H9 (cell line): Measurements from ENCODE around the gene CALML5. TPM values are rescaled to one million over a fixed set of nuclear protein-coding genes. Genes with fewer than 3 reads are reported as not detected.

Experiments
- DNase-seq: peaks from one replicate; pipeline ENCODE4 v3.0.0-alpha.2; 2017
- H2AFZ ChIP-seq: one replicate; pipeline ENCODE4 v1.6.1; 2013; ENCODE audit warnings: mild to moderate bottlenecking, low read length, control low read depth, moderate library complexity
- H2AK5ac ChIP-seq: 2 replicates; pipeline ENCODE4 v1.6.1; 2013; ENCODE audit warnings: low read length, control low read depth, mixed read lengths; ENCODE audit not compliant: insufficient read length
- H2BK120ac ChIP-seq: one replicate; pipeline ENCODE4 v1.6.1; 2013; ENCODE audit warnings: low read depth, mild to moderate bottlenecking, low read length, control low read depth, inconsistent platforms; ENCODE audit not compliant: poor library complexity, severe bottlenecking
- H2BK12ac ChIP-seq: 2 replicates; pipeline ENCODE4 v1.6.1; 2013; ENCODE audit warnings: low read length, control low read depth, mixed read lengths, low read depth; ENCODE audit not compliant: insufficient read length
- H2BK15ac ChIP-seq: 2 replicates; pipeline ENCODE4 v1.6.1; 2013; ENCODE audit warnings: low read depth, low read length, control low read depth
- H2BK20ac ChIP-seq: one replicate; pipeline ENCODE4 v1.6.1; 2013; ENCODE audit warnings: low read depth, mild to moderate bottlenecking, low read length, control low read depth, inconsistent platforms; ENCODE audit not compliant: poor library complexity, severe bottlenecking
- H2BK5ac ChIP-seq: 2 replicates; pipeline ENCODE4 v1.6.1; 2013; ENCODE audit warnings: low read length, control low read depth, mixed read lengths; ENCODE audit not compliant: insufficient read length
- H3K14ac ChIP-seq: 2 replicates; pipeline ENCODE4 v1.6.1; 2013; ENCODE audit warnings: low read length, control low read depth; ENCODE audit not compliant: insufficient read depth
- H3K18ac ChIP-seq: 2 replicates; pipeline ENCODE4 v1.6.1; 2013; ENCODE audit warnings: low read depth, mild to moderate bottlenecking, mixed read lengths, low read length, control low read depth; ENCODE audit not compliant: insufficient read length
- H3K23ac ChIP-seq: 2 replicates; pipeline ENCODE4 v1.6.1; 2013; ENCODE audit warnings: low read length, control low read depth, mixed read lengths, low read depth; ENCODE audit not compliant: insufficient read length
- H3K23me2 ChIP-seq: 2 replicates; pipeline ENCODE4 v1.6.1; 2013; ENCODE audit warnings: low read depth, mild to moderate bottlenecking, mixed read lengths, low read length, control low read depth; ENCODE audit not compliant: insufficient read length, poor library complexity, severe bottlenecking
- H3K27ac ChIP-seq: 2 replicates; pipeline ENCODE4 v1.5.1; 2013; ENCODE audit warnings: low read length, control low read depth, mixed read lengths, low read depth; ENCODE audit not compliant: insufficient read length
- H3K27me3 ChIP-seq: 2 replicates; pipeline ENCODE4 v1.6.1; 2013; ENCODE audit warnings: low read length, control low read depth, inconsistent platforms; ENCODE audit not compliant: insufficient read depth
- H3K4ac ChIP-seq: 2 replicates; pipeline ENCODE4 v1.6.1; 2013; ENCODE audit warnings: low read depth, mild to moderate bottlenecking, control low read depth, inconsistent platforms, low read length, moderate library complexity
- H3K4me1 ChIP-seq: 2 replicates; pipeline ENCODE4 v1.6.1; 2013; ENCODE audit warnings: low read length, control low read depth, inconsistent platforms; ENCODE audit not compliant: insufficient read depth
- H3K4me2 ChIP-seq: 2 replicates; pipeline ENCODE4 v1.6.1; 2013; ENCODE audit warnings: low read length, control low read depth, mixed read lengths; ENCODE audit not compliant: insufficient read length, insufficient read depth
- H3K56ac ChIP-seq: 2 replicates; pipeline ENCODE4 v1.6.1; 2013; ENCODE audit warnings: low read depth, mild to moderate bottlenecking, mixed read lengths, low read length, control low read depth; ENCODE audit not compliant: insufficient read length
- H3K79me1 ChIP-seq: 2 replicates; pipeline ENCODE4 v1.6.1; 2013; ENCODE audit warnings: low read depth, mild to moderate bottlenecking, moderate library complexity, low read length, control low read depth, inconsistent platforms; ENCODE audit not compliant: insufficient read depth, poor library complexity, severe bottlenecking
- H3K79me2 ChIP-seq: 2 replicates; pipeline ENCODE4 v1.6.1; 2013; ENCODE audit warnings: low read length, control low read depth, inconsistent platforms; ENCODE audit not compliant: insufficient read depth
- H3K9ac ChIP-seq: 2 replicates; pipeline ENCODE4 v1.6.1; 2013; ENCODE audit warnings: low read length, control low read depth, mixed read lengths; ENCODE audit not compliant: insufficient read length; ENCODE audit errors: extremely low read depth
- H3K9me3 ChIP-seq: one replicate; pipeline ENCODE4 v1.6.1; 2013; ENCODE audit warnings: low read depth, low read length, inconsistent platforms; ENCODE audit not compliant: control insufficient read depth
- H3T11ph ChIP-seq: one replicate; pipeline ENCODE4 v1.6.1; 2013; ENCODE audit warnings: mild to moderate bottlenecking, low read length, control low read depth, inconsistent platforms
- H4K20me1 ChIP-seq: one replicate; pipeline ENCODE4 v1.6.1; 2013; ENCODE audit not compliant: control insufficient read depth, insufficient read length, insufficient read depth
- H4K5ac ChIP-seq: 2 replicates; pipeline ENCODE4 v1.6.1; 2013; ENCODE audit warnings: low read depth, mild to moderate bottlenecking, mixed read lengths, low read length, control low read depth; ENCODE audit not compliant: insufficient read length
- H4K8ac ChIP-seq: replicated peaks from 2 replicates; pipeline ENCODE4 v1.6.1; 2013; ENCODE audit warnings: low read length, control low read depth, mixed read lengths, low read depth; ENCODE audit not compliant: insufficient read length
- H4K91ac ChIP-seq: 2 replicates; pipeline ENCODE4 v1.6.1; 2013; ENCODE audit warnings: low read depth, mild to moderate bottlenecking, moderate library complexity, mixed read lengths, low read length, control low read depth; ENCODE audit not compliant: insufficient read length
- H3K27ac Mint-ChIP-seq, 3 experiments: 2 replicates in 2 of 3; 3 replicates in 1 of 3; pipeline ENCODE4 v1.8.0; 2020 to 2021; ENCODE audit warnings: mixed read lengths in 3 of 3, mild to moderate bottlenecking in 1 of 3, moderate library complexity in 1 of 3
- H3K27me3 Mint-ChIP-seq: 2 replicates; pipeline ENCODE4 v1.8.0; 2021; ENCODE audit warnings: low read depth, mild to moderate bottlenecking, moderate library complexity, mixed read lengths
- H3K36me3 Mint-ChIP-seq, 3 experiments: 2 replicates in 2 of 3; 3 replicates in 1 of 3; pipeline ENCODE4 v1.8.0; 2020 to 2021; ENCODE audit warnings: low read depth in 3 of 3, mixed read lengths in 3 of 3; ENCODE audit not compliant: insufficient read depth in 1 of 3
- H3K4me1 Mint-ChIP-seq, 2 experiments: 2 replicates each; pipeline ENCODE4 v1.8.0; 2020; ENCODE audit warnings: mixed read lengths in 2 of 2
- H3K4me3 Mint-ChIP-seq, 2 experiments: 2 replicates in 1 of 2; 3 replicates in 1 of 2; pipeline ENCODE4 v1.8.0; 2020 to 2021; ENCODE audit warnings: mild to moderate bottlenecking in 2 of 2, mixed read lengths in 2 of 2, moderate library complexity in 1 of 2
- H3K9me3 Mint-ChIP-seq, 2 experiments: 2 replicates in 1 of 2; 3 replicates in 1 of 2; pipeline ENCODE4 v1.8.0; 2020; ENCODE audit warnings: mild to moderate bottlenecking in 2 of 2, mixed read lengths in 2 of 2, moderate library complexity in 1 of 2
- WGBS: extraction: QIAGEN DNeasy Blood & Tissue Kit; methylation state at CpG from one replicate; pipeline ENCODE4 v1.1.7; 2013; ENCODE audit warnings: missing lambda C conversion rate, low lambda C conversion rate, mixed read lengths; ENCODE audit not compliant: insufficient read length; ENCODE audit errors: extremely low coverage; 5-methylcytosine and 5-hydroxymethylcytosine counted together
- total RNA-seq: library from RNA; stranded (reverse); gene quantifications from 2 replicates; pipeline ENCODE4 v1.2.1, GENCODE V29; 2021
- TF ChIP-seq, protein P1 (sequence below): fragments of 200-600 bp; sonication (generic); conservative IDR thresholded peaks from 3 replicates; pipeline ENCODE4 v1.8.0; 2021; ENCODE audit warnings: antibody characterized with exemption, mild to moderate bottlenecking

The CALML5 gene
- total RNA-seq, 1 experiment from 2014 or later, result not detected

DNA sequence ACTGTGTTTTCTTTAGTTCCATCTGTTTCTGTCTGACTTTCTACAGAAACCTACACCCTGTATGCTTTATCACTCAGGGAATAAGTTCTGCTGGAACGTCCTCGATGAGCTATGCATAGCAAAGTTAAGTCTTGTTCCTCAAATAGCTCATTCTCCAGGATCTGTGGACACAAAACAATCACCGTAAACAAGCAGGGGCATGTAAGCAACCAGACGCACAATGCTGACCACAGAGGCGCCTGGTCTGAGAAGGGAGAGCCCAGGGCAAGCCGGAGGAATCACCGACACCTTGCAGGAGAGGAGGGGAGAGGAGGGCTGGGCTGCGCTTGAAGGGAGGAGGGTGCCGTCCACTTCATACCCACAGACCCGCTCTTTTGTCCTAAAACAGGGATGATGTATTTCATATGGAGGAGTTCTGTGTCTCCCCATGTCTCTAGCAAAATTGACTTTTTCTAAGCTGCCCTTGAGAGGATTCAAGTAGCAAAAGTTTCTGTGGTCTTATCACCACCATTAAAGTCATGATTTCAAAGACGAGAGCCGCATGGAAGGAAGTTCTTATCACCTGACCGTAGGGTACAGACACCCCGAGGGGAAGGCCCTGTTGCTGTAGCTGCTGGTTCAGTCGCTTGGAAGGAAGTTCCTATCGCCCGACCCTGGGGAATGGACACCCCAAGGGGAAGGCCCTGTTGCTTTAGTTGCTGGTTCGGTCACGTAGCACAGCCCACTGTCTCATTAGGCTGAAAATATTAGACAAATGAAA, 39.7 kb upstream of the CALML5 start:
- no peak overlapping the region for H3T11ph ChIP-seq
- no peak overlapping the region for H3K27ac ChIP-seq
- WGBS, result no CpG with 5 or more reads among the region's 19 CpGs
- Mint-ChIP-seq H3K27me3 (no peaks in the 10 kb centered on the region), H3K4me3 (no peak overlapping the region), H3K27ac (no peak overlapping the region; a peak in 2 of 7 replicates), H3K4me1 (peaks cover 3% of the 10 kb centered on the region in 2 experiments; a peak in 1 of 4 replicates), H3K9me3 (peaks cover 16 to 20% of the 10 kb centered on the region in 2 experiments), H3K36me3 (peaks cover 5 to 13% (median 6%) of the 10 kb centered on the region in 3 experiments; a peak in 5 of 7 replicates)
- TF ChIP-seq, protein P1, sequence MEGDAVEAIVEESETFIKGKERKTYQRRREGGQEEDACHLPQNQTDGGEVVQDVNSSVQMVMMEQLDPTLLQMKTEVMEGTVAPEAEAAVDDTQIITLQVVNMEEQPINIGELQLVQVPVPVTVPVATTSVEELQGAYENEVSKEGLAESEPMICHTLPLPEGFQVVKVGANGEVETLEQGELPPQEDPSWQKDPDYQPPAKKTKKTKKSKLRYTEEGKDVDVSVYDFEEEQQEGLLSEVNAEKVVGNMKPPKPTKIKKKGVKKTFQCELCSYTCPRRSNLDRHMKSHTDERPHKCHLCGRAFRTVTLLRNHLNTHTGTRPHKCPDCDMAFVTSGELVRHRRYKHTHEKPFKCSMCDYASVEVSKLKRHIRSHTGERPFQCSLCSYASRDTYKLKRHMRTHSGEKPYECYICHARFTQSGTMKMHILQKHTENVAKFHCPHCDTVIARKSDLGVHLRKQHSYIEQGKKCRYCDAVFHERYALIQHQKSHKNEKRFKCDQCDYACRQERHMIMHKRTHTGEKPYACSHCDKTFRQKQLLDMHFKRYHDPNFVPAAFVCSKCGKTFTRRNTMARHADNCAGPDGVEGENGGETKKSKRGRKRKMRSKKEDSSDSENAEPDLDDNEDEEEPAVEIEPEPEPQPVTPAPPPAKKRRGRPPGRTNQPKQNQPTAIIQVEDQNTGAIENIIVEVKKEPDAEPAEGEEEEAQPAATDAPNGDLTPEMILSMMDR, result no peak
- no peak overlapping the region for H2BK15ac ChIP-seq
- H3K14ac ChIP-seq, result no peak overlapping the region
- no peak overlapping the region for H4K8ac ChIP-seq
- H3K23ac ChIP-seq, result no peak overlapping the region
- no peak overlapping the region for H2AFZ ChIP-seq
- no peak overlapping the region for H2BK120ac ChIP-seq
- no peak for DNase-seq
- H3K4me2 ChIP-seq, result no peak overlapping the region
- no peaks in the 10 kb centered on the region for H3K79me2 ChIP-seq
- H3K23me2 ChIP-seq, result no peaks in the 10 kb centered on the region
- H3K79me1 ChIP-seq, result no peaks in the 10 kb centered on the region
- H3K4me1 ChIP-seq, result no peaks in the 10 kb centered on the region
- H3K56ac ChIP-seq, result no peak overlapping the region
- H3K18ac ChIP-seq, result no peak overlapping the region
- no peaks in the 10 kb centered on the region for H3K9me3 ChIP-seq
- no peaks in the 10 kb centered on the region for H3K27me3 ChIP-seq
- no peak overlapping the region for H3K4ac ChIP-seq
- H4K5ac ChIP-seq, result no peak overlapping the region
- no peaks in the 10 kb centered on the region for H4K20me1 ChIP-seq
- H4K91ac ChIP-seq, result no peak overlapping the region
- H2BK20ac ChIP-seq, result no peak overlapping the region
- no peak overlapping the region for H2AK5ac ChIP-seq
- no peak overlapping the region for H2BK12ac ChIP-seq
- H2BK5ac ChIP-seq, result no peak overlapping the region
- no peak overlapping the region for H3K9ac ChIP-seq
